ENCODE results near the gene TMEM179. TPM values are rescaled to one million over a fixed set of nuclear protein-coding genes. Genes with fewer than 3 reads are reported as not detected.

Gene TMEM179
- total and polyA plus RNA-seq, 2 of the 13 experiments (the other 11 are each of a cell fraction or from before 2014, with no cell fraction given), result not detected

GRCh38 chr14:104572668-104573067, 31.9 kb downstream of the TMEM179 start:
- POLR2A ChIA-PET, result no interaction called here

GRCh38 chr14:104572024-104572626, 32.4 kb downstream of the TMEM179 start:
- intact Hi-C loops (cut with micrococcal nuclease; ENCODE audit: unreplicated experiment), result no loop called here
- no peak overlapping the region for H3K9ac ChIP-seq (ENCODE audit: insufficient read depth, low read depth, low read length)
- H3K27me3 ChIP-seq (ENCODE audit: control insufficient read depth in 1 of 2, insufficient read depth in 2 of 2, low read length in 2 of 2), result peaks cover 8 to 64% of the 10 kb centered on the region in 2 experiments; a peak in 4 of 5 replicates
- 0% methylated on average over 1 of the region's 11 CpGs for WGBS (ENCODE audit: low lambda C conversion rate)
- no peaks in the 10 kb centered on the region for H3K79me2 ChIP-seq (ENCODE audit: insufficient read depth, low read length)
- H2AFZ ChIP-seq (ENCODE audit: low read length), result no peak overlapping the region
- peaks cover 2% of the 10 kb centered on the region; the same call in 1 of the 2 replicates for H4K20me1 ChIP-seq (ENCODE audit: insufficient read depth, low read length)
- H3K27ac ChIP-seq (ENCODE audit: extremely low read length, insufficient read depth, low read length), result no peak overlapping the region
- no peak overlapping the region for H3K4me3 ChIP-seq (replicated peaks in 1 of 3; ENCODE audit: insufficient read depth in 1 of 3, low read depth in 2 of 3, low read length in 3 of 3)
- no peak overlapping the region for H3K4me2 ChIP-seq (ENCODE audit: low read depth, low read length)
- in situ Hi-C loops (cut with HindIII; ENCODE audit: extremely low pct_ligation_motif_present, low pct_unique_long_range_greater_than_20kb), result no loop called here
- FAIRE-seq (no peak), ATAC-seq (no peak), DNase-seq (ENCODE audit: low spot score) (no peak)
- peaks cover 18% of the 10 kb centered on the region for H3K4me1 ChIP-seq (ENCODE audit: insufficient read depth, low read length)
- ChIA-PET POLR2A (no interaction called here), CTCF (ENCODE audit: low intra/inter-chr PET ratio, low total read pairs) (no interaction called here)
- no peaks in the 10 kb centered on the region for H3K36me3 ChIP-seq (replicated peaks in 1 of 2; ENCODE audit: control insufficient read depth in 1 of 2, insufficient read depth in 2 of 2, low read length in 2 of 2)
- BruUV-seq (replicated peaks), result no TSS peak
- H3K9me3 ChIP-seq (ENCODE audit: low read length), result no peaks in the 10 kb centered on the region
- TF ChIP-seq MTF2 (CRISPR knock-in tag; IDR thresholded peaks at IDR 0.05; ENCODE audit: borderline replicate concordance) (no peak), TFE3 (CRISPR knock-in tag; IDR thresholded peaks at IDR 0.05) (no peak), EZH2 (conservative IDR thresholded peaks at IDR 0.05; ENCODE audit: low read depth, low read length) (no peak), FOXJ3 (CRISPR knock-in tag; IDR thresholded peaks at IDR 0.05; ENCODE audit: borderline replicate concordance) (no peak), HMGXB3 (CRISPR knock-in tag; IDR thresholded peaks at IDR 0.05; ENCODE audit: borderline replicate concordance) (no peak)

More at GRCh38 chr14:104572668-104573067, 31.9 kb downstream of the TMEM179 start:
- Histone ChIP-seq H2AFZ (ENCODE audit: low read length) (no peak overlapping the region), H3K4me3 (replicated peaks in 1 of 3; ENCODE audit: insufficient read depth in 1 of 3, low read depth in 2 of 3, low read length in 3 of 3) (no peak overlapping the region), H3K4me2 (ENCODE audit: low read depth, low read length) (no peak overlapping the region), H3K27me3 (ENCODE audit: control insufficient read depth in 1 of 2, insufficient read depth in 2 of 2, low read length in 2 of 2) (peaks cover 9 to 61% of the 10 kb centered on the region in 2 experiments; a peak in 4 of 5 replicates), H3K4me1 (ENCODE audit: insufficient read depth, low read length) (peaks cover 24% of the 10 kb centered on the region), H3K9ac (ENCODE audit: insufficient read depth, low read depth, low read length) (no peak overlapping the region), H3K9me3 (ENCODE audit: low read length) (no peaks in the 10 kb centered on the region), H3K36me3 (replicated peaks in 1 of 2; ENCODE audit: control insufficient read depth in 1 of 2, insufficient read depth in 2 of 2, low read length in 2 of 2) (no peaks in the 10 kb centered on the region), H4K20me1 (ENCODE audit: insufficient read depth, low read length) (peaks cover 2% of the 10 kb centered on the region; the same call in 1 of the 2 replicates), H3K79me2 (ENCODE audit: insufficient read depth, low read length) (no peaks in the 10 kb centered on the region), H3K27ac (ENCODE audit: extremely low read length, insufficient read depth, low read length) (no peak overlapping the region)
- CTCF ChIA-PET (ENCODE audit: low intra/inter-chr PET ratio, low total read pairs), result no interaction called here
- FAIRE-seq, result no peak
- in situ Hi-C loops (cut with HindIII; ENCODE audit: extremely low pct_ligation_motif_present, low pct_unique_long_range_greater_than_20kb), result no loop called here
- no peak for DNase-seq (ENCODE audit: low spot score)
- 37% methylated on average over 7 of the region's 7 CpGs for WGBS (ENCODE audit: low lambda C conversion rate)
- TF ChIP-seq GPBP1L1 (CRISPR knock-in tag; IDR thresholded peaks at IDR 0.05) (no peak), CREB1 (IDR thresholded peaks at IDR 0.05) (peak; percentile 96), CREB1 (CRISPR knock-in tag; IDR thresholded peaks at IDR 0.05) (no peak), ATF7 (IDR thresholded peaks at IDR 0.05) (peak; percentile 91), ATF7 (CRISPR knock-in tag; IDR thresholded peaks at IDR 0.05) (no peak)
- intact Hi-C loops (cut with micrococcal nuclease; ENCODE audit: unreplicated experiment), result no loop called here
- no TSS peak for BruUV-seq (replicated peaks)
- ATAC-seq, result no peak

Measured in HepG2 (cell line).